HepG2 (cell line): ENCODE measurements around the gene TSC22D2.

Source experiments
- BORCS8-MEF2B ChIP-seq: sonication (generic); formaldehyde crosslinking; IDR thresholded peaks from 2 replicates; pipeline ENCODE4 v1.8.0; 2022; ENCODE audit warnings: mild to moderate bottlenecking, missing genetic modification reagents
- RFX5 ChIP-seq: IDR thresholded peaks from 2 replicates; pipeline ENCODE4 v1.6.1; 2011; ENCODE audit warnings: low read depth, low read length, improper control_type of control experiment
- SIN3A ChIP-seq: IDR thresholded peaks from 2 replicates; pipeline ENCODE4 v1.6.1; 2011; ENCODE audit warnings: low read depth, mild to moderate bottlenecking, control low read depth, low read length, borderline replicate concordance
- SMAD3 ChIP-seq: sonication (generic); formaldehyde crosslinking; IDR thresholded peaks from 2 replicates; pipeline ENCODE4 v1.4.0; 2020; ENCODE audit warnings: missing genetic modification reagents
- TCF7L2 ChIP-seq: IDR thresholded peaks from 2 replicates; pipeline ENCODE4 v1.6.1; 2011; ENCODE audit warnings: mild to moderate bottlenecking, low read depth, low read length, moderate library complexity

- TF ChIP-seq RFX5, result no peak
- no peak; the same call in 1 of the 2 replicates for TF ChIP-seq SIN3A
- TF ChIP-seq BORCS8-MEF2B (CRISPR knock-in tag), result no peak
- TF ChIP-seq SMAD3 (CRISPR knock-in tag), result no peak
- TF ChIP-seq TCF7L2, result no peak
Observed at GRCh38 chr3:150410311-150411105, 2.4 kb downstream of the TSC22D2 start.
